Left ventricle myocardium inferior (tissue), 1 donor: ENCODE results near the gene FAM13C. TPM values are rescaled to one million over a fixed set of nuclear protein-coding genes. Genes with fewer than 3 reads are reported as not detected.

Experiments used
- DNase-seq: peaks from one replicate; pipeline ENCODE4 v3.0.0-alpha.2; 2020
- H3K27ac ChIP-seq: fragments of 200-600 bp; replicated peaks from 2 replicates; pipeline ENCODE4 v1.8.0; 2021
- H3K27me3 ChIP-seq: fragments of 200-600 bp; 2 replicates; pipeline ENCODE4 v1.8.0; 2021; ENCODE audit warnings: low read depth
- H3K36me3 ChIP-seq: fragments of 200-600 bp; 2 replicates; pipeline ENCODE4 v1.8.0; 2021
- H3K4me1 ChIP-seq: fragments of 200-600 bp; 2 replicates; pipeline ENCODE4 v1.8.0; 2021
- H3K4me3 ChIP-seq: fragments of 200-600 bp; 2 replicates; pipeline ENCODE4 v1.8.0; 2021; ENCODE audit warnings: mild to moderate bottlenecking, moderate library complexity
- H3K9me3 ChIP-seq: fragments of 200-600 bp; replicated peaks from 2 replicates; pipeline ENCODE4 v1.8.0; 2021
- intact Hi-C: fragments of 100-400 bp; cut with micrococcal nuclease; formaldehyde crosslinking; loops from one replicate; pipeline ENCODE4 v1.11.0; 2022
- total RNA-seq: library from RNA; stranded (reverse); fragmentation: NEBNext Ultra II Directional; extraction: Animal tissue kit (Norgen Biotek cat#: 25700); gene quantifications from one replicate; pipeline ENCODE4 v1.2.1, GENCODE V29; 2021
- TF ChIP-seq, protein P1 (sequence below): fragments of 200-600 bp; IDR thresholded peaks from 2 replicates; pipeline ENCODE4 v1.8.0; 2021; ENCODE audit warnings: antibody characterized with exemption, mild to moderate bottlenecking, borderline replicate concordance
- donor health status: DM: no; HTN: yes; CAD: no; lungs with severe emphysema.

Gene FAM13C
- total RNA-seq, 1 donor from 2014 or later, result 5.2 TPM

DNA sequence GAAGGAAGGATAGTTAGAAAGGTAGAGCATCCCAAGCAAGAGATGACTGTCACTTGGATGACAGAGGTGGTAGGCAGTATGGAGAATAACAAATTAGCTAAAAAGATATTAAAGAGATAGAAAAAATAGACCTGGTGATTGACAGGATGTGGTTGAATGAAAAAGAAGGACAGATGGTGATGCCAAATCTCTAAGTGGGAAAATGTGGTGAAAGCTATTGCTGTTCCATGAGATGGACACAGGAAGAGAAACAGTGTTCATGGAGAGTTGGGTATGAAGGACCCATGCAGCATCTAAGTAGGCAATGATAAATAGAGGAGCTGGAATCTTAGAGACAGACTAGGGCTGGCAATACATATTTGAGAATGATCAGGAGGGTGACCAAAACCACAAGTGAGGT lies 30.7 kb downstream of the FAM13C start:
- Histone ChIP-seq H3K36me3 (no peaks in the 10 kb centered on the region), H3K9me3 (no peaks in the 10 kb centered on the region), H3K4me3 (no peak overlapping the region), H3K27me3 (no peaks in the 10 kb centered on the region), H3K4me1 (peaks cover 8% of the 10 kb centered on the region), H3K27ac (no peak overlapping the region)
- intact Hi-C loops, result no loop called here
- no peak for DNase-seq
- TF ChIP-seq, protein P1, sequence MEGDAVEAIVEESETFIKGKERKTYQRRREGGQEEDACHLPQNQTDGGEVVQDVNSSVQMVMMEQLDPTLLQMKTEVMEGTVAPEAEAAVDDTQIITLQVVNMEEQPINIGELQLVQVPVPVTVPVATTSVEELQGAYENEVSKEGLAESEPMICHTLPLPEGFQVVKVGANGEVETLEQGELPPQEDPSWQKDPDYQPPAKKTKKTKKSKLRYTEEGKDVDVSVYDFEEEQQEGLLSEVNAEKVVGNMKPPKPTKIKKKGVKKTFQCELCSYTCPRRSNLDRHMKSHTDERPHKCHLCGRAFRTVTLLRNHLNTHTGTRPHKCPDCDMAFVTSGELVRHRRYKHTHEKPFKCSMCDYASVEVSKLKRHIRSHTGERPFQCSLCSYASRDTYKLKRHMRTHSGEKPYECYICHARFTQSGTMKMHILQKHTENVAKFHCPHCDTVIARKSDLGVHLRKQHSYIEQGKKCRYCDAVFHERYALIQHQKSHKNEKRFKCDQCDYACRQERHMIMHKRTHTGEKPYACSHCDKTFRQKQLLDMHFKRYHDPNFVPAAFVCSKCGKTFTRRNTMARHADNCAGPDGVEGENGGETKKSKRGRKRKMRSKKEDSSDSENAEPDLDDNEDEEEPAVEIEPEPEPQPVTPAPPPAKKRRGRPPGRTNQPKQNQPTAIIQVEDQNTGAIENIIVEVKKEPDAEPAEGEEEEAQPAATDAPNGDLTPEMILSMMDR, result no peak

DNA sequence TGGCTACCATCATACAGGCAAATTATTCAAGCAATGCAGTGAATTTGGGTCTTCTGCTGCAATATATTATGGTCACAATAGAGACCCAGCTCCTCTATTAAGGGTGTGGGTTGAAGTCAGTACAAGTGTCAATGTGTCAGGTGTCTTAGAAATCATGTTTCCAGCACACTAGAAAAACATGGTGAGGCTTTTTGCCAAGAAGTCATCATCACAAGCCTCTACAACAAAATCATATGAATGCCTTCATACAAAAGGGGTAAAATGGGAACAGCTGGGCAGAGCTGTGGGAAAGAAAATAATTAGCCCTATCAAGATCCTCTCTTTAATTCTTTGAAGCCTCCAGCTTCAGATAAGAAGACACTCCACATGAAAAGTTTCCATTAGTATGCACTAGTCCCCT lies 37.2 kb downstream of the FAM13C start:
- peaks cover 30% of the 10 kb centered on the region for H3K4me1 ChIP-seq

DNA sequence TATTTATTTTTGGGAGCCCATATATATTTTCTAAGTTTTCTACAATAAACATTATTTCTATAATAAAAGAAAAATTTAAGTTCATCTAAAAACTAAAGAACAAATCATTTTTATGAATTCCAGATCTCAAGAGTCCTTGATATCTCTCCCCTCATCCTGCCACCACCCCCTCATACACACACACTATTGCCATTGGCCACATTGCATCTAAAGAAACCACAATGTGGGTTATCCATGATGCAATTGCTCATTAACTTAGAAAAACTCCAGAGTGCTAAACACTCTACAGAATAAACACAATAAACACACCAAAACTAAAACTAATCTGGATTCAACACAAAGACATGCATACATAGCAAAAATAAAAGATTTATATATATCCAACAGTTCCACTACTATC lies 37.8 kb downstream of the FAM13C start:
- Histone ChIP-seq H3K36me3 (peaks cover 16% of the 10 kb centered on the region), H3K9me3 (peaks cover 6% of the 10 kb centered on the region), H3K4me3 (no peak overlapping the region), H3K4me1 (peaks cover 33% of the 10 kb centered on the region), H3K27ac (no peak overlapping the region), H3K27me3 (no peaks in the 10 kb centered on the region)
- DNase-seq, result no peak
- TF ChIP-seq, protein P1, result no peak
- intact Hi-C loops, result no loop called here

More for the DNA sequence above, 37.2 kb downstream of the FAM13C start:
- TF ChIP-seq, protein P1, result no peak
- intact Hi-C loops, result no loop called here
- H3K4me3 ChIP-seq, result no peak overlapping the region
- no peaks in the 10 kb centered on the region for H3K27me3 ChIP-seq
- no peak for DNase-seq
- H3K36me3 ChIP-seq, result peaks cover 16% of the 10 kb centered on the region
- peaks cover 6% of the 10 kb centered on the region for H3K9me3 ChIP-seq
- no peak overlapping the region for H3K27ac ChIP-seq

DNA sequence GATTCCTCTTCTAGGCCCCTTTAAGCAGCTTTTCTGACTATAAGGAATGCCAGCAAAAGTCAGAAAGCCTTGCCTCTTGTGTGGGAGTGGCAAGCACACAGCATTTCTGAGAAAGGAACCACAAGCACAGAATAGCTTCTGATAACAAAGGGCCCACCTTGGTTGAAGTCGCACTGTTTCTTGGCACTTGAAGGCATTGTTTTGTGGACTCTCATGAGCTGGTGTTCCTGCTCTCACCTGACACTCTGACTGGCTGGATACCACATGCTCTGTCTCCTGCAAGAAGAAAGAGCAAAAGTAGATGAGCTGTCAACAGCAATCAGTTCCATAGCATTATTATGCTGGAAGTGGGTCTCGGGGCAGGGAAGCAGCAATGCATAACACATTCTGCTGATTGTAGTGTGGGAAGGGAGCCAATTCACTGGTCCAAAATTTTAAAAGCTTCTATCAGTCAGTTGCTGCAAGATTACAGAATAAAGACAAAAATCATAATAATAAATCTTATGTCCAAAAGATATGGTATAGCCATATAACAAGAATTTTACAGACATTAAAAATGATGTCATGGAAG lies 38.4 kb downstream of the FAM13C start:
- Histone ChIP-seq H3K9me3 (peaks cover 6% of the 10 kb centered on the region), H3K36me3 (peaks cover 16% of the 10 kb centered on the region), H3K27me3 (no peaks in the 10 kb centered on the region), H3K4me3 (no peak overlapping the region), H3K4me1 (peaks cover 38% of the 10 kb centered on the region), H3K27ac (peak overlapping the region; percentile 63)
- no peak for DNase-seq
- intact Hi-C loops, result no loop called here
- TF ChIP-seq, protein P1, result no peak

DNA sequence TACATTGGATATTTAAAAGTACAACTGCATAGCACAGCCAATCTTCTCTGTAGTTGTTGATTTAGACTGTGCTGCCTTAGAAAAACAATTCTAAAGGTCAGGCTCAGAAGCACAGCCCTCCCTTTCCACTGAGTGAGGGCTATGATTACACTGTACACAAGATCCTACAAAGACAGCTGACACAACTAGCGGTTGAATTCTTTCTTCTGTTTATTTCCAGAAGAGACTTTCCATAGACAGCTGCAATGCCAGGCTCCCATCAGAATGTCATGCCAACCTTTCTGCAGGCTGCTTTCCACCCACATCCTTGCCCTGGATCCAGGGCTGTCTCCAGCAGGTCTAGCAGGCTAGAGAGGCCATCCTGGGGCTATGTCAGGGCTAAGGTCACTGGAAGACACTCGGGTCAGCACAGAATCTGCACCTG lies 39.3 kb downstream of the FAM13C start:
- no peak for DNase-seq

More for the DNA sequence above, 39.3 kb downstream of the FAM13C start:
- TF ChIP-seq, protein P1, result no peak
- H3K36me3 ChIP-seq, result peaks cover 16% of the 10 kb centered on the region
- H3K27ac ChIP-seq, result peak overlapping the region; percentile 63
- no peaks in the 10 kb centered on the region for H3K27me3 ChIP-seq
- H3K4me3 ChIP-seq, result no peak overlapping the region
- intact Hi-C loops, result no loop called here
- H3K9me3 ChIP-seq, result peaks cover 6% of the 10 kb centered on the region
- H3K4me1 ChIP-seq, result peaks cover 45% of the 10 kb centered on the region
